ENCODE measurements around the gene SYNE3.

GRCh38 chr14:95485222-95485819 lies 31.1 kb downstream of the SYNE3 start:
- TF ChIP-seq, protein P1, sequence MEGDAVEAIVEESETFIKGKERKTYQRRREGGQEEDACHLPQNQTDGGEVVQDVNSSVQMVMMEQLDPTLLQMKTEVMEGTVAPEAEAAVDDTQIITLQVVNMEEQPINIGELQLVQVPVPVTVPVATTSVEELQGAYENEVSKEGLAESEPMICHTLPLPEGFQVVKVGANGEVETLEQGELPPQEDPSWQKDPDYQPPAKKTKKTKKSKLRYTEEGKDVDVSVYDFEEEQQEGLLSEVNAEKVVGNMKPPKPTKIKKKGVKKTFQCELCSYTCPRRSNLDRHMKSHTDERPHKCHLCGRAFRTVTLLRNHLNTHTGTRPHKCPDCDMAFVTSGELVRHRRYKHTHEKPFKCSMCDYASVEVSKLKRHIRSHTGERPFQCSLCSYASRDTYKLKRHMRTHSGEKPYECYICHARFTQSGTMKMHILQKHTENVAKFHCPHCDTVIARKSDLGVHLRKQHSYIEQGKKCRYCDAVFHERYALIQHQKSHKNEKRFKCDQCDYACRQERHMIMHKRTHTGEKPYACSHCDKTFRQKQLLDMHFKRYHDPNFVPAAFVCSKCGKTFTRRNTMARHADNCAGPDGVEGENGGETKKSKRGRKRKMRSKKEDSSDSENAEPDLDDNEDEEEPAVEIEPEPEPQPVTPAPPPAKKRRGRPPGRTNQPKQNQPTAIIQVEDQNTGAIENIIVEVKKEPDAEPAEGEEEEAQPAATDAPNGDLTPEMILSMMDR (conservative IDR thresholded peaks at IDR 0.05 in 1 of 2, IDR thresholded peaks at IDR 0.05 in 1 of 2; ENCODE audit: low read depth in 1 of 2, low read length in 2 of 2) = no peak
- no peak for TF ChIP-seq EZH2 (IDR thresholded peaks at IDR 0.05; ENCODE audit: low read length, missing control alignments)
